Neural progenitor cell (in vitro differentiated cells): ENCODE results near the gene CAND2. TPM values are rescaled to one million over a fixed set of nuclear protein-coding genes. Genes with fewer than 3 reads are reported as not detected.

Experiments
- DNase-seq: peaks from one replicate; pipeline ENCODE4 v3.0.0-alpha.2; 2016; ENCODE audit warnings: low spot score
- H2AFZ ChIP-seq: fragments of 200-600 bp; sonication (generic); replicated peaks from 2 replicates; pipeline ENCODE4 v1.6.1; 2016; ENCODE audit warnings: antibody characterized with exemption
- H3F3A ChIP-seq: fragments of 200-600 bp; sonication (generic); 2 replicates; pipeline ENCODE4 v1.6.1; 2016; ENCODE audit warnings: antibody characterized with exemption, low read depth
- H3K27ac ChIP-seq: fragments of 200-600 bp; sonication (generic); 2 replicates; pipeline ENCODE4 v1.5.1; 2016; ENCODE audit warnings: mild to moderate bottlenecking
- H3K27me3 ChIP-seq: fragments of 200-600 bp; sonication (generic); 2 replicates; pipeline ENCODE4 v1.6.1; 2016; ENCODE audit warnings: mild to moderate bottlenecking, moderate library complexity
- H3K36me3 ChIP-seq: fragments of 200-600 bp; sonication (generic); 2 replicates; pipeline ENCODE4 v1.5.1; 2016
- H3K4me1 ChIP-seq: fragments of 200-600 bp; sonication (generic); 2 replicates; pipeline ENCODE4 v1.6.1; 2016; ENCODE audit warnings: mixed run types
- H3K4me2 ChIP-seq: fragments of 200-600 bp; sonication (generic); 2 replicates; pipeline ENCODE4 v1.6.1; 2016
- H3K4me3 ChIP-seq: fragments of 200-600 bp; sonication (generic); 2 replicates; pipeline ENCODE4 v1.5.1; 2016
- H3K79me2 ChIP-seq: fragments of 200-600 bp; sonication (generic); 2 replicates; pipeline ENCODE4 v1.6.1; 2016; ENCODE audit warnings: low read depth
- H3K9ac ChIP-seq: fragments of 200-600 bp; sonication (generic); 2 replicates; pipeline ENCODE4 v1.6.1; 2016
- H3K9me3 ChIP-seq: fragments of 200-600 bp; sonication (generic); 2 replicates; pipeline ENCODE4 v1.5.1; 2016; ENCODE audit warnings: low read depth
- H4K20me1 ChIP-seq: fragments of 200-600 bp; sonication (generic); 2 replicates; pipeline ENCODE4 v1.6.1; 2016; ENCODE audit warnings: low read depth
- H3K27ac Mint-ChIP-seq: 3 replicates; pipeline ENCODE4 v1.8.0; 2021; ENCODE audit warnings: mixed read lengths
- H3K27me3 Mint-ChIP-seq: 2 replicates; pipeline ENCODE4 v1.8.0; 2022; ENCODE audit warnings: low read depth, mild to moderate bottlenecking, inconsistent platforms, moderate library complexity, mixed read lengths; ENCODE audit not compliant: insufficient read depth
- H3K36me3 Mint-ChIP-seq: 3 replicates; pipeline ENCODE4 v1.8.0; 2021; ENCODE audit warnings: mixed read lengths
- H3K4me1 Mint-ChIP-seq: 3 replicates; pipeline ENCODE4 v1.8.0; 2021; ENCODE audit warnings: mixed read lengths
- H3K4me3 Mint-ChIP-seq: 3 replicates; pipeline ENCODE4 v1.8.0; 2021; ENCODE audit warnings: mild to moderate bottlenecking, moderate library complexity, mixed read lengths
- H3K9me3 Mint-ChIP-seq: 3 replicates; pipeline ENCODE4 v1.8.0; 2020; ENCODE audit warnings: mixed read lengths
- CTCF ChIP-seq: fragments of 200-600 bp; sonication (generic); IDR thresholded peaks from 2 replicates; pipeline ENCODE4 v1.5.1; 2017; ENCODE audit warnings: antibody characterized with exemption, mild to moderate bottlenecking
- EZH2 ChIP-seq: fragments of 200-600 bp; sonication (generic); IDR thresholded peaks from 2 replicates; pipeline ENCODE4 v1.6.1; 2017; ENCODE audit warnings: antibody characterized with exemption, mild to moderate bottlenecking, moderate library complexity
- EZH2phosphoT487 ChIP-seq: fragments of 200-600 bp; sonication (generic); IDR thresholded peaks from 2 replicates; pipeline ENCODE4 v1.6.1; 2017; ENCODE audit warnings: antibody characterized with exemption
- total RNA-seq: library from RNA; depleted of rRNA; stranded (reverse); fragments of >200 nt; gene quantifications from 2 replicates; pipeline ENCODE4 v1.2.3, GENCODE V29; 2015; ENCODE audit warnings: low replicate concordance

The CAND2 gene
- total RNA-seq, 1 donor from 2014 or later: 2.4 TPM

DNA sequence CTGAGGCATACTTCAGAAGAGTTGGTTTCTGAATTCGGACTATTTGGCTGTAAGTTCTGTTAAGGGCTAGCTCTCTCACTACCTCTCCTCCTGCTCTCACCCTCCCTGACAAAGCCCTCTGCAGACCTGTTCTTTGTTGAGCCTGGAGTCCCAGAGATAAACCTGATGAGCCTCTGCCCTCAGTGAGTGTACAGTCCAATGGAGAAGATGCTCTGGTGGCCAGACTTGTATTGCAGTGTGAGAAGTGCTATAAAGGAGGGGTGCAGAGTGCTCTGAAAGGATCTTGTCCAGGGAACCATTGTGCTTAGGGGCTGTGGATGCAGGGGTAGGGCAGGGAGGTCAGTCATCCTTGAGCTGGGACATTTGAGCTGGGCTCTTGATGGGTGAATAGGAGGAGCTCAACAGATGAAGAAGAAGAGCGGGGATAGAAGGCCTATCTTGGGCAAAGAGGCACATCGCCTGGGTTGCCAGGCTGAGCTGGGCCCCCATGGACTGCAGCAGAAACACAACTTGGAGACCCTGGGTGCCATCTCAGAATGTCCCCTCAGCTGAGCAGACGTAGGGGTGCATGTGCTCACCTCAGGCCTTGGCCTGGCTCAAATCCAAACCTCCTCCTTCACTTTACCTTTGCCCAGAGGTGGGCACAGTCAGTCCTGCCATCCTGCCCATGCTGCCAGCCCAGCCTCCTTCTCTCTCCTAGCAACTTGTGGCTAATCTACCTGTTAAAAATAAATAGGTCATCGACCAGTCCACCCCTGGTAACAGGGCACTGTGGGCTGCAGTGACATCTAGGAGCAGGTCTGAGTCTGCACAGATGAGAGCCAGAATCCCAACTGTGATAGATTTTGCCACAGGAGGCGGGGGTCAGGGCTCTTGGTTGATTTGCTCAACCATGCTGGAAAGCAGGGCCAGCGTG lies 3.3 kb downstream of the CAND2 start:
- Histone ChIP-seq H2AFZ (no peak overlapping the region), H3K4me1 (peaks cover 3% of the 10 kb centered on the region), H3K4me2 (no peak overlapping the region), H3K4me3 (no peak overlapping the region), H3K79me2 (no peaks in the 10 kb centered on the region), H3K27ac (no peak overlapping the region), H3K9ac (no peak overlapping the region), H3F3A (peaks cover 18% of the 10 kb centered on the region), H3K27me3 (peaks cover 7% of the 10 kb centered on the region), H4K20me1 (no peaks in the 10 kb centered on the region), H3K36me3 (no peaks in the 10 kb centered on the region), H3K9me3 (no peaks in the 10 kb centered on the region)
- Mint-ChIP-seq H3K27me3 (peaks cover 4% of the 10 kb centered on the region), H3K36me3 (peaks cover 7% of the 10 kb centered on the region), H3K27ac (peak overlapping the region; percentile 36), H3K4me1 (peaks cover 18% of the 10 kb centered on the region), H3K4me3 (no peak overlapping the region), H3K9me3 (no peaks in the 10 kb centered on the region)
- DNase-seq: no peak
- TF ChIP-seq EZH2phosphoT487 (no peak), EZH2 (no peak), CTCF (no peak)

- Histone ChIP-seq H3K27me3 (no peaks in the 10 kb centered on the region), H3K9ac (no peak overlapping the region), H2AFZ (no peak overlapping the region), H3K36me3 (no peaks in the 10 kb centered on the region), H3K27ac (no peak overlapping the region), H3K79me2 (no peaks in the 10 kb centered on the region), H3K4me2 (no peak overlapping the region), H3K4me3 (no peak overlapping the region), H4K20me1 (no peaks in the 10 kb centered on the region), H3K4me1 (no peaks in the 10 kb centered on the region), H3F3A (peaks cover 5% of the 10 kb centered on the region), H3K9me3 (no peaks in the 10 kb centered on the region)
- TF ChIP-seq EZH2phosphoT487 (no peak), EZH2 (no peak), CTCF (no peak)
- DNase-seq: no peak
- Mint-ChIP-seq H3K4me1 (no peaks in the 10 kb centered on the region), H3K27ac (no peak overlapping the region), H3K4me3 (no peak overlapping the region), H3K9me3 (no peaks in the 10 kb centered on the region), H3K36me3 (peaks cover 7% of the 10 kb centered on the region), H3K27me3 (peaks cover 4% of the 10 kb centered on the region)
Observed at GRCh38 chr3:12803371-12803770, 6.9 kb downstream of the CAND2 start.

- DNase-seq: no peak
- H3K27ac ChIP-seq: no peak overlapping the region
- H3K36me3 ChIP-seq: no peaks in the 10 kb centered on the region
- H3K4me3 Mint-ChIP-seq: no peak overlapping the region
- H3K79me2 ChIP-seq: no peaks in the 10 kb centered on the region
- H3K27me3 Mint-ChIP-seq: peaks cover 2% of the 10 kb centered on the region
- H3K9me3 ChIP-seq: no peaks in the 10 kb centered on the region
- peaks cover 7% of the 10 kb centered on the region for H3K36me3 Mint-ChIP-seq
- no peak overlapping the region for H3K27ac Mint-ChIP-seq
- H2AFZ ChIP-seq: no peak overlapping the region
- H4K20me1 ChIP-seq: no peaks in the 10 kb centered on the region
- H3K4me3 ChIP-seq: no peak overlapping the region
- no peaks in the 10 kb centered on the region for H3K9me3 Mint-ChIP-seq
- H3K27me3 ChIP-seq: no peaks in the 10 kb centered on the region
- peaks cover 9% of the 10 kb centered on the region for H3K4me1 Mint-ChIP-seq
- no peak for TF ChIP-seq EZH2
- TF ChIP-seq EZH2phosphoT487: no peak
- TF ChIP-seq CTCF: no peak
- H3K9ac ChIP-seq: no peak overlapping the region
- H3K4me1 ChIP-seq: peaks cover 8% of the 10 kb centered on the region
- no peak overlapping the region for H3K4me2 ChIP-seq
- H3F3A ChIP-seq: peaks cover 8% of the 10 kb centered on the region
Observed at GRCh38 chr3:12807066-12807465, 10.6 kb downstream of the CAND2 start.
